Neural progenitor cell (in vitro differentiated cells): ENCODE measurements around the gene LRRC8E. TPM values are rescaled to one million over a fixed set of nuclear protein-coding genes. Genes with fewer than 3 reads are reported as not detected.

Experiments used
- DNase-seq: peaks from one replicate; pipeline ENCODE4 v3.0.0-alpha.2; 2016; ENCODE audit warnings: low spot score
- H2AFZ ChIP-seq: fragments of 200-600 bp; sonication (generic); replicated peaks from 2 replicates; pipeline ENCODE4 v1.6.1; 2016; ENCODE audit warnings: antibody characterized with exemption
- H3F3A ChIP-seq: fragments of 200-600 bp; sonication (generic); 2 replicates; pipeline ENCODE4 v1.6.1; 2016; ENCODE audit warnings: antibody characterized with exemption, low read depth
- H3K27ac ChIP-seq: fragments of 200-600 bp; sonication (generic); 2 replicates; pipeline ENCODE4 v1.5.1; 2016; ENCODE audit warnings: mild to moderate bottlenecking
- H3K27me3 ChIP-seq: fragments of 200-600 bp; sonication (generic); 2 replicates; pipeline ENCODE4 v1.6.1; 2016; ENCODE audit warnings: mild to moderate bottlenecking, moderate library complexity
- H3K36me3 ChIP-seq: fragments of 200-600 bp; sonication (generic); 2 replicates; pipeline ENCODE4 v1.5.1; 2016
- H3K4me1 ChIP-seq: fragments of 200-600 bp; sonication (generic); 2 replicates; pipeline ENCODE4 v1.6.1; 2016; ENCODE audit warnings: mixed run types
- H3K4me2 ChIP-seq: fragments of 200-600 bp; sonication (generic); 2 replicates; pipeline ENCODE4 v1.6.1; 2016
- H3K4me3 ChIP-seq: fragments of 200-600 bp; sonication (generic); 2 replicates; pipeline ENCODE4 v1.5.1; 2016
- H3K79me2 ChIP-seq: fragments of 200-600 bp; sonication (generic); 2 replicates; pipeline ENCODE4 v1.6.1; 2016; ENCODE audit warnings: low read depth
- H3K9ac ChIP-seq: fragments of 200-600 bp; sonication (generic); 2 replicates; pipeline ENCODE4 v1.6.1; 2016
- H3K9me3 ChIP-seq: fragments of 200-600 bp; sonication (generic); 2 replicates; pipeline ENCODE4 v1.5.1; 2016; ENCODE audit warnings: low read depth
- H4K20me1 ChIP-seq: fragments of 200-600 bp; sonication (generic); 2 replicates; pipeline ENCODE4 v1.6.1; 2016; ENCODE audit warnings: low read depth
- H3K27ac Mint-ChIP-seq: 3 replicates; pipeline ENCODE4 v1.8.0; 2021; ENCODE audit warnings: mixed read lengths
- H3K27me3 Mint-ChIP-seq: 2 replicates; pipeline ENCODE4 v1.8.0; 2022; ENCODE audit warnings: low read depth, mild to moderate bottlenecking, inconsistent platforms, moderate library complexity, mixed read lengths; ENCODE audit not compliant: insufficient read depth
- H3K36me3 Mint-ChIP-seq: 3 replicates; pipeline ENCODE4 v1.8.0; 2021; ENCODE audit warnings: mixed read lengths
- H3K4me1 Mint-ChIP-seq: 3 replicates; pipeline ENCODE4 v1.8.0; 2021; ENCODE audit warnings: mixed read lengths
- H3K4me3 Mint-ChIP-seq: 3 replicates; pipeline ENCODE4 v1.8.0; 2021; ENCODE audit warnings: mild to moderate bottlenecking, moderate library complexity, mixed read lengths
- H3K9me3 Mint-ChIP-seq: 3 replicates; pipeline ENCODE4 v1.8.0; 2020; ENCODE audit warnings: mixed read lengths
- EZH2 ChIP-seq: fragments of 200-600 bp; sonication (generic); IDR thresholded peaks from 2 replicates; pipeline ENCODE4 v1.6.1; 2017; ENCODE audit warnings: antibody characterized with exemption, mild to moderate bottlenecking, moderate library complexity
- EZH2phosphoT487 ChIP-seq: fragments of 200-600 bp; sonication (generic); IDR thresholded peaks from 2 replicates; pipeline ENCODE4 v1.6.1; 2017; ENCODE audit warnings: antibody characterized with exemption
- total RNA-seq: library from RNA; depleted of rRNA; stranded (reverse); fragments of >200 nt; gene quantifications from 2 replicates; pipeline ENCODE4 v1.2.3, GENCODE V29; 2015; ENCODE audit warnings: low replicate concordance
- TF ChIP-seq, protein P1 (sequence below): fragments of 200-600 bp; sonication (generic); IDR thresholded peaks from 2 replicates; pipeline ENCODE4 v1.5.1; 2017; ENCODE audit warnings: antibody characterized with exemption, mild to moderate bottlenecking

Gene LRRC8E
- 0.65 and 1.2 TPM in 2 replicates for total RNA-seq

DNA sequence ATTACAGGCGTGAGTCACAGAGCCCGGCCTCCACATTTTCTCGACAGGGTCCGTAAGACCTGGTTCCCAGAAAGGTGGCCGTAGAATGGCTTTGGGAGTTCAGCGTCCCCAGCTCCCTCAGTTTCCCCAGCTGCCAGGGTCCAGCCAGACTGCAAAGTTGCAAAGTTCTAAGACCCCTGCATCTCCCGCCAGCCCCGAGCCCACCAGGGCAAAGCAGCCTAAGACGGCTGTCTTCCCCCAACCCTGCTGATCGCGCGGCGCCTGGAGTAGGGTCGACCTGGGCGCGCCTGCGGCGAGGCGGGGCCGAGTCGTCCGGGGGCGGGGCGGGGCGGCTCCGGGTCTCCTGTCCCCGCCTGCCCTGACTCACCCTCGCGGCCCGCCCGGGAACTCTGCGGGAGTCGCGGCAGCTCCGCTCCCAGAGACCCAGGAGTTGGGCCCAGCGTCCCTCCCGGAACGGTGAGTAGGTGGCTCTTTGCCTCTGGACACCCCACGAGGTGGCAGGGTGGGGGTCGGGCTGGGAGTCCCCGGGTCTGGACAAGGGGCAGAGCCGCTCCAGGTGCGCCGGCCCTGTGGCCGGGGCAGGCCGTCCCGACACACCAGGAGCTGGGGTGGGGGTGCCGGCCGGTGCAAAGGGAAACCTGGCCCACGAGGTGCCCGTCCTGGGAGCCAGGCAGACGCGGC lies at the start of gene LRRC8E:
LRRC8E (plus strand) TSS at position 366 of the 681 bp plus-strand sequence. CDS start 7,094 bp downstream, outside the sequence.
- H3K27ac ChIP-seq, result no peak within 1 kb of the TSS
- H3K4me2 ChIP-seq, result peak within 1 kb of the TSS; percentile 88
- H3K4me3 ChIP-seq, result peak within 1 kb of the TSS; percentile 50
- no peak within 1 kb of the TSS for H3K27ac Mint-ChIP-seq
- no peaks in the 10 kb centered on the region for H4K20me1 ChIP-seq
- no peaks in the 10 kb centered on the region for H3K36me3 ChIP-seq
- no peak within 1 kb of the TSS for H3K9ac ChIP-seq
- H3K79me2 ChIP-seq, result no peaks in the 10 kb centered on the region
- H3K9me3 ChIP-seq, result no peaks in the 10 kb centered on the region
- peaks cover 11% of the 10 kb centered on the region for H3K4me1 Mint-ChIP-seq
- H3K27me3 Mint-ChIP-seq, result peaks cover 22% of the 10 kb centered on the region
- H3K4me1 ChIP-seq, result no peaks in the 10 kb centered on the region
- no peaks in the 10 kb centered on the region for H3K9me3 Mint-ChIP-seq
- TF ChIP-seq EZH2, result peak; percentile 34
- TF ChIP-seq, protein P1, sequence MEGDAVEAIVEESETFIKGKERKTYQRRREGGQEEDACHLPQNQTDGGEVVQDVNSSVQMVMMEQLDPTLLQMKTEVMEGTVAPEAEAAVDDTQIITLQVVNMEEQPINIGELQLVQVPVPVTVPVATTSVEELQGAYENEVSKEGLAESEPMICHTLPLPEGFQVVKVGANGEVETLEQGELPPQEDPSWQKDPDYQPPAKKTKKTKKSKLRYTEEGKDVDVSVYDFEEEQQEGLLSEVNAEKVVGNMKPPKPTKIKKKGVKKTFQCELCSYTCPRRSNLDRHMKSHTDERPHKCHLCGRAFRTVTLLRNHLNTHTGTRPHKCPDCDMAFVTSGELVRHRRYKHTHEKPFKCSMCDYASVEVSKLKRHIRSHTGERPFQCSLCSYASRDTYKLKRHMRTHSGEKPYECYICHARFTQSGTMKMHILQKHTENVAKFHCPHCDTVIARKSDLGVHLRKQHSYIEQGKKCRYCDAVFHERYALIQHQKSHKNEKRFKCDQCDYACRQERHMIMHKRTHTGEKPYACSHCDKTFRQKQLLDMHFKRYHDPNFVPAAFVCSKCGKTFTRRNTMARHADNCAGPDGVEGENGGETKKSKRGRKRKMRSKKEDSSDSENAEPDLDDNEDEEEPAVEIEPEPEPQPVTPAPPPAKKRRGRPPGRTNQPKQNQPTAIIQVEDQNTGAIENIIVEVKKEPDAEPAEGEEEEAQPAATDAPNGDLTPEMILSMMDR, result no peak
- H3K4me3 Mint-ChIP-seq, result peak within 1 kb of the TSS; percentile 59
- no peaks in the 10 kb centered on the region for H3K36me3 Mint-ChIP-seq
- peak; percentile 83 for DNase-seq
- peak within 1 kb of the TSS; percentile 64 for H2AFZ ChIP-seq
- peaks cover 44% of the 10 kb centered on the region for H3K27me3 ChIP-seq
- peaks cover 7% of the 10 kb centered on the region for H3F3A ChIP-seq

DNA sequence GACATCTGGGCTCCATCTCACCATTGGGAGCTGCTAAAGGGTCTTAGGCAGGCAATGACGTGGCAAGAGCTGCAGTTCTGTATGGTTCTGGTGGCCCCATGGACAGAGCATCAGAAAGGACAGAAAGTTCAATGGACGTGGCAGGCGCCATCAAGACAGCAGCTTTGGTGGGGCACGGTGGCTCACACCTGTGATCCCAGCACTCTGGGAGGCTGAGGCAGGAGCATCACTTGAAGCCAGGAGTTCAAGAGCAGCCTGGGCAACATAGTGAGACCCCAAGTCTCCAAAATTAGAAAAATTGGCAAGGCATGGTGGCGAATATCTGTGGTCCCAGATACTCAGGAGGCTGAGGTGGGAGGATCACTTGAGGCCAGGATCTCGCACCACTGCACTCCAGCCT lies 48.8 kb upstream of the LRRC8E start:
- Histone ChIP-seq H3K4me1 (no peaks in the 10 kb centered on the region), H3K79me2 (no peaks in the 10 kb centered on the region), H2AFZ (no peak overlapping the region), H3F3A (peaks cover 15% of the 10 kb centered on the region), H3K9ac (no peak overlapping the region), H3K9me3 (no peaks in the 10 kb centered on the region), H3K27me3 (no peaks in the 10 kb centered on the region), H3K36me3 (no peaks in the 10 kb centered on the region), H3K4me2 (no peak overlapping the region), H3K27ac (no peak overlapping the region), H3K4me3 (no peak overlapping the region), H4K20me1 (no peaks in the 10 kb centered on the region)
- no peak overlapping the region for H3K27ac Mint-ChIP-seq
- H3K4me3 Mint-ChIP-seq, result no peak overlapping the region
- no peak for DNase-seq
- H3K27me3 Mint-ChIP-seq, result peaks cover 3% of the 10 kb centered on the region
- TF ChIP-seq, protein P1, result no peak
- TF ChIP-seq EZH2phosphoT487 (no peak), EZH2 (no peak)
- no peaks in the 10 kb centered on the region for H3K9me3 Mint-ChIP-seq
- H3K36me3 Mint-ChIP-seq, result no peaks in the 10 kb centered on the region
- H3K4me1 Mint-ChIP-seq, result no peaks in the 10 kb centered on the region

DNA sequence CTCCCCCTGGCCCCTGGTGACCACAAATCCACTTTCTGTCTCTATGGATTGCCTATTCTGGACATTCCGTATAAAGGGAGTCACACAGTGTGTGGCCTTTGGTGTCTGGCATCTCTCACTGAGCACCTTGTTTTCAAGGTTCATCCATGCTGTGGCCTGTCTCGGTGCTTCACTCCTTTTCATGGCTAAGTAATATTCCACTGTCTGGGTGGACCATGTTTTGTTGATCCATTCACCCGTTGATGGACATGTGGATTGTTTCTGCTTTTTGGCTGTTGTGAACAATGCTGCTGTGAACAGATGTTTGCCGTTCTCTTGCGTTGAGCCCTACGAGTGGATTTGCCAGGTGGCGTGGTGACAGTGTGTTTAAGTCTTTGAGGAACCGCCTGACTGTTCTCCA lies 47.7 kb upstream of the LRRC8E start:
- H4K20me1 ChIP-seq, result no peaks in the 10 kb centered on the region
- no peak overlapping the region for H3K4me3 Mint-ChIP-seq
- H3K4me1 Mint-ChIP-seq, result no peaks in the 10 kb centered on the region
- no peaks in the 10 kb centered on the region for H3K36me3 ChIP-seq
- no peak overlapping the region for H3K4me2 ChIP-seq
- no peaks in the 10 kb centered on the region for H3K27me3 ChIP-seq
- TF ChIP-seq EZH2 (no peak), EZH2phosphoT487 (no peak)
- TF ChIP-seq, protein P1, result no peak
- H2AFZ ChIP-seq, result no peak overlapping the region
- no peaks in the 10 kb centered on the region for H3K9me3 ChIP-seq
- H3K4me3 ChIP-seq, result no peak overlapping the region
- no peaks in the 10 kb centered on the region for H3K4me1 ChIP-seq
- no peaks in the 10 kb centered on the region for H3K79me2 ChIP-seq
- H3K9me3 Mint-ChIP-seq, result no peaks in the 10 kb centered on the region
- H3K9ac ChIP-seq, result no peak overlapping the region
- H3K27me3 Mint-ChIP-seq, result peaks cover 3% of the 10 kb centered on the region
- no peaks in the 10 kb centered on the region for H3K36me3 Mint-ChIP-seq
- peaks cover 15% of the 10 kb centered on the region for H3F3A ChIP-seq
- no peak overlapping the region for H3K27ac Mint-ChIP-seq
- no peak for DNase-seq
- no peak overlapping the region for H3K27ac ChIP-seq
